ENCODE data around the gene ARNT2.

The ARNT2 gene

GRCh38 chr15:80444680-80445251 lies 40.6 kb downstream of the ARNT2 start:
- no peak for DNase-seq

- DNase-seq: no peak
Observed at GRCh38 chr15:80445300-80446041, 41.3 kb downstream of the ARNT2 start.

GRCh38 chr15:80447077-80447476 lies 42.9 kb downstream of the ARNT2 start:
- no peak for DNase-seq

GRCh38 chr15:80449825-80450224 lies 45.6 kb downstream of the ARNT2 start:
- no peak for DNase-seq

GRCh38 chr15:80450811-80451321 lies 46.7 kb downstream of the ARNT2 start:
- DNase-seq: no peak

GRCh38 chr15:80452166-80452565 lies 48.0 kb downstream of the ARNT2 start:
- no peak for DNase-seq

- DNase-seq: no peak
Observed at GRCh38 chr15:80455051-80455648, 51.0 kb downstream of the ARNT2 start.

- peak; percentile 14 for DNase-seq
Observed at GRCh38 chr15:80455668-80456442, 51.7 kb downstream of the ARNT2 start.

- no peak for DNase-seq
Observed at GRCh38 chr15:80456517-80457492, 52.6 kb downstream of the ARNT2 start.

GRCh38 chr15:80457896-80458295 lies 53.7 kb downstream of the ARNT2 start:
- no peak for DNase-seq

GRCh38 chr15:80458580-80458979 lies 54.4 kb downstream of the ARNT2 start:
- DNase-seq: no peak

- DNase-seq: no peak
Observed at GRCh38 chr15:80459380-80459779, 55.2 kb downstream of the ARNT2 start.

GRCh38 chr15:80459818-80460217 lies 55.6 kb downstream of the ARNT2 start:
- no peak for DNase-seq

- no peak for DNase-seq
Observed at GRCh38 chr15:80461356-80462095, 57.3 kb downstream of the ARNT2 start.

GRCh38 chr15:80462111-80462510 lies 57.9 kb downstream of the ARNT2 start:
- no peak for DNase-seq

- DNase-seq: no peak
Observed at GRCh38 chr15:80462836-80463512, 58.8 kb downstream of the ARNT2 start.

- peak; percentile 9 for DNase-seq
Observed at GRCh38 chr15:80464951-80465625, 60.9 kb downstream of the ARNT2 start.

- DNase-seq: no peak
Observed at GRCh38 chr15:80465626-80466005, 61.4 kb downstream of the ARNT2 start.

GRCh38 chr15:80466543-80466942 lies 62.4 kb downstream of the ARNT2 start:
- DNase-seq: no peak

- no peak for DNase-seq
Observed at GRCh38 chr15:80467311-80467714, 63.1 kb downstream of the ARNT2 start.
